GM12873 (cell line): Measurements from ENCODE around the gene PDHX.

Experiments
- CTCF ChIP-seq: IDR thresholded peaks from 2 replicates; pipeline ENCODE4 v1.5.1; 2012; ENCODE audit warnings: low read depth, mild to moderate bottlenecking, moderate library complexity, low read length, control low read depth; ENCODE audit not compliant: insufficient read depth; ENCODE audit errors: missing control alignments

PDHX gene

GRCh38 chr11:34887260-34887659 lies 29.2 kb upstream of the PDHX start:
- no peak for TF ChIP-seq CTCF

GRCh38 chr11:34890089-34890488 lies 26.3 kb upstream of the PDHX start:
- peak; percentile 22 for TF ChIP-seq CTCF

GRCh38 chr11:34890812-34891211 lies 25.6 kb upstream of the PDHX start:
- peak; percentile 38 for TF ChIP-seq CTCF

- no peak for TF ChIP-seq CTCF
Measured at GRCh38 chr11:34891611-34892010, 24.8 kb upstream of the PDHX start.

- TF ChIP-seq CTCF, result no peak
Measured at GRCh38 chr11:34893416-34893815, 23.0 kb upstream of the PDHX start.

GRCh38 chr11:34897171-34897870 lies 19.1 kb upstream of the PDHX start:
- TF ChIP-seq CTCF, result no peak

GRCh38 chr11:34898474-34898873 lies 17.9 kb upstream of the PDHX start:
- TF ChIP-seq CTCF, result no peak

- TF ChIP-seq CTCF, result no peak
Measured at GRCh38 chr11:34899633-34900016, 16.8 kb upstream of the PDHX start.
